GM12878 (cell line): ENCODE measurements around the gene HCK. TPM values are rescaled to one million over a fixed set of nuclear protein-coding genes. Genes with fewer than 3 reads are reported as not detected.

Source experiments
- ATAC-seq: fragments of 200-7000 bp; cut with Tn5 transposase; 3 replicates; pipeline ENCODE4 v1.9.1; 2020; ENCODE audit warnings: mild to moderate bottlenecking, moderate library complexity
- BruUV-seq: library from RNA; stranded (reverse); fragments of 400-500 nt; replicated peaks from 2 replicates; lab custom pipeline; 2021; lab: Mats Ljungman, UMichigan
- CTCF ChIA-PET: fragments of 300-600 bp; sonication (Branson Sonifier 250); formaldehyde crosslinking; extraction: SDS; loops from one replicate; lab custom pipeline; 2021; ENCODE audit warnings: inconsistent platforms; lab: Yijun Ruan, JAX
- POLR2A ChIA-PET: fragments of 350-600 bp; formaldehyde crosslinking; extraction: SDS; loops from one replicate; lab custom pipeline; 2021; ENCODE audit warnings: inconsistent platforms; lab: Charles Lee
- RAD21 ChIA-PET: fragments of 300-600 bp; sonication (Branson Sonifier 250); formaldehyde crosslinking; loops from one replicate; lab custom pipeline; 2023; ENCODE audit warnings: antibody characterized with exemption; ENCODE audit not compliant: unreplicated experiment; lab: Charles Lee
- SMC1A ChIA-PET: fragments of 300-600 bp; sonication (Branson Sonifier 250); formaldehyde crosslinking; loops from one replicate; lab custom pipeline; 2023; ENCODE audit not compliant: unreplicated experiment, uncharacterized antibody; lab: Charles Lee
- DNase-seq: peaks from one replicate; pipeline ENCODE4 v3.0.0-alpha.2; 2011; ENCODE audit warnings: low read depth, low spot score
- FAIRE-seq: peaks from 3 replicates; lab custom pipeline; 2011; peaks lifted over from hg19 to GRCh38; lab: Jason Lieb, UNC
- H2AFZ ChIP-seq: 2 replicates; pipeline ENCODE4 v1.6.0; 2011; ENCODE audit warnings: low read depth, low read length, control low read depth; ENCODE audit not compliant: control insufficient read depth
- H3K27ac ChIP-seq: 2 replicates; pipeline ENCODE4 v1.5.1; 2011; ENCODE audit warnings: control low read depth; ENCODE audit not compliant: control insufficient read depth, insufficient read depth
- H3K27me3 ChIP-seq, 2 experiments: replicated peaks in 1 of 2; 2 replicates each; pipeline versions ENCODE4 v1.6.0 to v1.6.1; 2011; ENCODE audit warnings: low read length in 1 of 2; ENCODE audit not compliant: control insufficient read depth in 2 of 2, insufficient read depth in 2 of 2
- H3K36me3 ChIP-seq, 2 experiments: 2 replicates each; pipeline ENCODE4 v1.5.1; 2011; ENCODE audit warnings: low read length in 1 of 2; ENCODE audit not compliant: control insufficient read depth in 2 of 2, insufficient read depth in 2 of 2
- H3K4me1 ChIP-seq: 2 replicates; pipeline ENCODE4 v1.6.1; 2011; ENCODE audit warnings: mild to moderate bottlenecking, low read length, moderate library complexity, mixed read lengths; ENCODE audit not compliant: control insufficient read depth, insufficient read depth
- H3K4me2 ChIP-seq: 2 replicates; pipeline ENCODE4 v1.6.0; 2011; ENCODE audit warnings: control low read depth; ENCODE audit not compliant: control insufficient read depth, insufficient read depth
- H3K4me3 ChIP-seq: fragments of 200-600 bp; sonication (generic); 2 replicates; pipeline ENCODE4 v1.5.1; 2016
- H3K79me2 ChIP-seq: 2 replicates; pipeline ENCODE4 v1.6.0; 2011; ENCODE audit warnings: low read length; ENCODE audit not compliant: control insufficient read depth, insufficient read depth
- H3K9ac ChIP-seq: 2 replicates; pipeline ENCODE4 v1.8.0; 2011; ENCODE audit warnings: low read length, control low read depth, mixed read lengths; ENCODE audit not compliant: control insufficient read depth, insufficient read depth
- H3K9me3 ChIP-seq: replicated peaks from 3 replicates; pipeline ENCODE4 v1.5.1; 2011; ENCODE audit warnings: mild to moderate bottlenecking, low read length; ENCODE audit not compliant: control insufficient read depth, insufficient read depth
- H4K20me1 ChIP-seq: 2 replicates; pipeline ENCODE4 v1.6.0; 2011; ENCODE audit not compliant: control insufficient read depth, insufficient read depth
- CREB1 ChIP-seq: IDR thresholded peaks from 2 replicates; pipeline ENCODE4 v1.6.1; 2012; ENCODE audit warnings: low read depth, mild to moderate bottlenecking, inconsistent platforms
- EED ChIP-seq: sonication (generic); IDR thresholded peaks from 2 replicates; pipeline ENCODE4 v1.6.1; 2016; ENCODE audit warnings: antibody characterized with exemption, low read depth
- EP300 ChIP-seq, 2 experiments: fragments of 150-350 bp in 1 of 2; IDR thresholded peaks; 2 replicates each; pipeline ENCODE4 v1.6.1; 2011 to 2012; ENCODE audit warnings: low read depth in 2 of 2, low read length in 2 of 2, borderline replicate concordance in 1 of 2, improper control_type of control experiment in 1 of 2, inconsistent platforms in 1 of 2; ENCODE audit not compliant: control insufficient read depth in 1 of 2
- KDM1A ChIP-seq: fragments of 200-600 bp; sonication (generic); IDR thresholded peaks from 2 replicates; pipeline ENCODE4 v1.6.1; 2016; ENCODE audit warnings: borderline replicate concordance
- LARP7 ChIP-seq: fragments of 450-650 bp; IDR thresholded peaks from 2 replicates; pipeline ENCODE4 v1.6.1; 2017; ENCODE audit warnings: mild to moderate bottlenecking
- MTA2 ChIP-seq: fragments of 450-650 bp; IDR thresholded peaks from 2 replicates; pipeline ENCODE4 v1.6.1; 2016; ENCODE audit warnings: low read depth, mild to moderate bottlenecking, moderate library complexity
- NR2F1 ChIP-seq: fragments of 450-650 bp; conservative IDR thresholded peaks from 2 replicates; pipeline ENCODE4 v1.6.1; 2017; ENCODE audit warnings: mild to moderate bottlenecking
- PAX5 ChIP-seq: IDR thresholded peaks from 2 replicates; pipeline ENCODE4 v1.6.1; 2011; ENCODE audit warnings: low read depth, low read length, borderline replicate concordance
- POLR2AphosphoS5 ChIP-seq: IDR thresholded peaks from 2 replicates; pipeline ENCODE4 v1.6.1; 2011; ENCODE audit warnings: mild to moderate bottlenecking, low read length, inconsistent platforms
- TCF3 ChIP-seq: IDR thresholded peaks from 2 replicates; pipeline ENCODE4 v1.6.1; 2012; ENCODE audit warnings: low read depth, mild to moderate bottlenecking, low read length, borderline replicate concordance; ENCODE audit not compliant: insufficient read depth
- ZBTB4 ChIP-seq: fragments of 450-650 bp; formaldehyde crosslinking; IDR thresholded peaks from 2 replicates; pipeline ENCODE4 v1.4.0; 2022; ENCODE audit warnings: mild to moderate bottlenecking, moderate library complexity
- WGBS: methylation state at CpG from one replicate; pipeline ENCODE4 v1.1.6; 2016; ENCODE audit warnings: low lambda C conversion rate; ENCODE audit not compliant: insufficient replicate concordance, insufficient coverage; ENCODE audit errors: missing lambda C conversion rate; 5-methylcytosine and 5-hydroxymethylcytosine counted together
- in situ Hi-C: fragments of 300-500 bp; cut with MboI; formaldehyde crosslinking; loops from 9 replicates; pipeline ENCODE4 v1.14.3; 2018; ENCODE audit warnings: mixed read lengths
- intact Hi-C: fragments of 100-400 bp; cut with micrococcal nuclease; formaldehyde crosslinking; loops from one replicate; pipeline ENCODE4 v1.14.2; 2022; ENCODE audit not compliant: unreplicated experiment
- polyA plus RNA-seq, 11 experiments: library from polyadenylated mRNA; depleted of rRNA in 4 of 11; unstranded in 6 of 11; stranded (reverse) in 5 of 11; fragments of >200 nt; fragmentation: Nextera tagmentation in 4 of 11; fragmentation: Illumina TruSeq in 1 of 11; extraction: Ambion mirVana in 4 of 11; extraction: Trizol in 1 of 11; gene quantifications; 1 replicate in 1 of 11; 2 replicates in 10 of 11; pipeline versions ENCODE4 v1.2.1 to v1.2.3, GENCODE V29; 2011 to 2016; ENCODE audit warnings: inconsistent platforms in 2 of 11, missing spikeins in 2 of 11, low read depth in 1 of 11
- total RNA-seq, 4 experiments: library from RNA; depleted of rRNA in 3 of 4; stranded (reverse); fragments of >200 nt in 3 of 4; fragmentation: Illumina TruSeq in 1 of 4; extraction: Trizol in 1 of 4; gene quantifications; 2 replicates each; pipeline versions ENCODE4 v1.2.1 to v1.2.3, GENCODE V29; 2013 to 2021

The HCK gene
- total and polyA plus RNA-seq, 10 of the 15 experiments (the other 5 are each of a cell fraction or from before 2014, with no cell fraction given) = 1.3 to 30.3 (median 18.5) TPM

GRCh38 chr20:32051720-32052089 lies 337 bp upstream of the HCK start:
- ChIA-PET RAD21 (interaction anchor here (2.3 to 17.3 kb wide), 4 partner anchors 9 to 39 kb away, joined by 15 to 215 read pairs (median 36); no protein-coding TSS in a partner anchor), POLR2A (interaction anchor here (0.6 to 5.0 kb wide), 6 partner anchors 9 to 18 kb away, joined by 4 to 86 read pairs (median 14); no protein-coding TSS in a partner anchor), SMC1A (interaction anchor here (1.1 to 2.0 kb wide), 5 partner anchors 11 to 39 kb away, joined by 3 to 16 read pairs (median 3); no protein-coding TSS in a partner anchor)
- BruUV-seq = no TSS peak
- no peaks in the 10 kb centered on the region for H3K36me3 ChIP-seq
- peaks cover 8% of the 10 kb centered on the region for H3K79me2 ChIP-seq
- 14% methylated on average over 14 of the region's 14 CpGs for WGBS
- intact Hi-C loops = loop anchor here (5.0 kb wide), 1 partner anchor 41 kb away; no protein-coding TSS in a partner anchor
- H3K9ac ChIP-seq = no peak overlapping the region; the same call in 1 of the 2 replicates
- no peaks in the 10 kb centered on the region; the same call in 2 of the 3 replicates for H3K9me3 ChIP-seq
- no peak for ATAC-seq
- TF ChIP-seq NR2F1 = 0 out of 2 replicates have a peak, but pooled peaks have one; percentile 37
- TF ChIP-seq KDM1A = no peak
- TF ChIP-seq, all 136 proteins: peak for 1
- CTCF ChIA-PET = interaction anchor here (1.2 to 10.5 kb wide), 3 partner anchors 9 to 18 kb away, joined by 5 to 106 read pairs (median 10); no protein-coding TSS in a partner anchor
- Histone ChIP-seq H4K20me1 (no peaks in the 10 kb centered on the region; the same call in 1 of the 2 replicates), H3K27me3 (peaks cover 3 to 7% of the 10 kb centered on the region in 2 experiments), H3K27ac (peak overlapping the region; percentile 64; the same call in 1 of the 2 replicates), H3K4me2 (peak overlapping the region; percentile 80), H2AFZ (no peak overlapping the region), H3K4me1 (peaks cover 11% of the 10 kb centered on the region), H3K4me3 (peak overlapping the region; percentile 88; the same call in 1 of the 2 replicates)
- FAIRE-seq (no peak), DNase-seq (no peak)
- in situ Hi-C loops = no loop called here

- no peaks in the 10 kb centered on the region; the same call in 1 of the 2 replicates for H4K20me1 ChIP-seq
- ChIA-PET CTCF (interaction anchor here (1.1 to 10.5 kb wide), 6 partner anchors 10 to 38 kb away, joined by 3 to 106 read pairs (median 8); no protein-coding TSS in a partner anchor), RAD21 (interaction anchor here (0.9 to 17.3 kb wide), 7 partner anchors 10 to 38 kb away, joined by 3 to 215 read pairs (median 15); no protein-coding TSS in a partner anchor), POLR2A (interaction anchor here (0.7 to 5.0 kb wide), 6 partner anchors 10 to 791 kb away, joined by 4 to 86 read pairs (median 14); no protein-coding TSS in a partner anchor), SMC1A (interaction anchor here (0.6 to 2.0 kb wide), 9 partner anchors 11 to 597 kb away, joined by 3 to 16 read pairs (median 4); no protein-coding TSS in a partner anchor)
- no peaks in the 10 kb centered on the region; the same call in 2 of the 3 replicates for H3K9me3 ChIP-seq
- H3K9ac ChIP-seq = peak overlapping the region; percentile 75
- DNase-seq = no peak
- in situ Hi-C loops (no loop called here), intact Hi-C loops (loop anchor here (5.0 kb wide), 1 partner anchor 39 kb away; no protein-coding TSS in a partner anchor)
- no peak overlapping the region; the same call in 1 of the 2 replicates for H2AFZ ChIP-seq
- peak overlapping the region; percentile 80 for H3K4me2 ChIP-seq
- H3K79me2 ChIP-seq = peaks cover 8% of the 10 kb centered on the region
- peak; percentile 77 for ATAC-seq
- no peaks in the 10 kb centered on the region for H3K36me3 ChIP-seq
- H3K27ac ChIP-seq = peak overlapping the region; percentile 64
- 8% methylated on average over 18 of the region's 22 CpGs for WGBS
- H3K27me3 ChIP-seq = peaks cover 3 to 7% of the 10 kb centered on the region in 2 experiments
- H3K4me3 ChIP-seq = peak overlapping the region; percentile 88
- H3K4me1 ChIP-seq = peaks cover 18% of the 10 kb centered on the region
- BruUV-seq = no TSS peak
- no peak for FAIRE-seq
- peak; percentile 83 for TF ChIP-seq TCF3
- 0 out of 2 replicates have a peak, but pooled peaks have one; percentile 51 for TF ChIP-seq CREB1
- no peak for TF ChIP-seq ZBTB4 (CRISPR knock-in tag)
- TF ChIP-seq EP300 (IDR thresholded peaks at IDR 0.05; ENCODE audit: borderline replicate concordance in 1 of 2, control insufficient read depth in 1 of 2, low read depth in 2 of 2, low read length in 2 of 2) = peak in 1 of 2 experiments; percentile 29; a peak in 1 of 4 replicates
- TF ChIP-seq PAX5 = peak; percentile 82; the same call in 1 of the 2 replicates
- TF ChIP-seq EED = 0 out of 2 replicates have a peak, but pooled peaks have one; percentile 18
- 0 out of 2 replicates have a peak, but pooled peaks have one; percentile 19 for TF ChIP-seq LARP7
- TF ChIP-seq MTA2 = peak; percentile 33; the same call in 1 of the 2 replicates
- peak; percentile 68 for TF ChIP-seq POLR2AphosphoS5
Measured at GRCh38 chr20:32052778-32053362, 828 bp downstream of the HCK start.
